Neutrophil (primary cell): ENCODE measurements around the gene TMEM125.

Experiments used
- H3K27ac ChIP-seq: fragments of 200-600 bp; sonication (generic); 2 replicates; pipeline ENCODE4 v1.5.1; 2016; ENCODE audit warnings: mild to moderate bottlenecking, moderate library complexity
- H3K27me3 ChIP-seq: fragments of 200-600 bp; sonication (generic); 2 replicates; pipeline ENCODE4 v1.6.0; 2016; ENCODE audit warnings: mild to moderate bottlenecking
- H3K36me3 ChIP-seq: fragments of 200-600 bp; sonication (generic); 2 replicates; pipeline ENCODE4 v1.5.1; 2017
- H3K4me1 ChIP-seq, 2 experiments: fragments of 200-600 bp in 1 of 2; sonication (generic) in 1 of 2; 1 replicate in 1 of 2; 2 replicates in 1 of 2; pipeline versions ENCODE4 v1.5.1 to v1.6.1; 2013 to 2016; ENCODE audit warnings: low read depth in 1 of 2, low read length in 1 of 2, mild to moderate bottlenecking in 1 of 2, moderate library complexity in 1 of 2; ENCODE audit not compliant: control insufficient read depth in 1 of 2, insufficient read depth in 1 of 2
- H3K4me3 ChIP-seq, 2 experiments: fragments of 200-600 bp in 1 of 2; sonication (generic) in 1 of 2; 1 replicate in 1 of 2; 2 replicates in 1 of 2; pipeline ENCODE4 v1.5.1; 2013 to 2016; ENCODE audit warnings: low read depth in 1 of 2, low read length in 1 of 2, mild to moderate bottlenecking in 1 of 2, moderate library complexity in 1 of 2
- H3K9me3 ChIP-seq: fragments of 200-600 bp; sonication (generic); 2 replicates; pipeline ENCODE4 v1.5.1; 2016
- CTCF ChIP-seq: fragments of 200-600 bp; sonication (generic); IDR thresholded peaks from 2 replicates; pipeline ENCODE4 v1.5.1; 2016; ENCODE audit warnings: antibody characterized with exemption

The TMEM125 gene

GRCh38 chr1:43266881-43267280 lies 2.9 kb upstream of the TMEM125 start:
- H3K27me3 ChIP-seq = no peaks in the 10 kb centered on the region
- no peak overlapping the region for H3K27ac ChIP-seq

GRCh38 chr1:43267291-43267805 lies 2.4 kb upstream of the TMEM125 start:
- Histone ChIP-seq H3K4me1 (peaks cover 3 to 9% of the 10 kb centered on the region in 2 experiments), H3K27ac (no peak overlapping the region), H3K4me3 (no peak overlapping the region), H3K27me3 (no peaks in the 10 kb centered on the region), H3K9me3 (no peaks in the 10 kb centered on the region), H3K36me3 (no peaks in the 10 kb centered on the region)
- TF ChIP-seq CTCF = no peak

More at GRCh38 chr1:43266881-43267280, 2.9 kb upstream of the TMEM125 start:
- no peak for TF ChIP-seq CTCF
- H3K9me3 ChIP-seq = no peaks in the 10 kb centered on the region
- H3K4me3 ChIP-seq = no peak overlapping the region
- H3K36me3 ChIP-seq = no peaks in the 10 kb centered on the region
- peaks cover 3 to 9% of the 10 kb centered on the region in 2 experiments for H3K4me1 ChIP-seq

- Histone ChIP-seq H3K9me3 (no peaks in the 10 kb centered on the region), H3K4me3 (no peak overlapping the region), H3K27ac (no peak overlapping the region), H3K36me3 (no peaks in the 10 kb centered on the region), H3K4me1 (peaks cover 3 to 9% of the 10 kb centered on the region in 2 experiments), H3K27me3 (no peaks in the 10 kb centered on the region)
- no peak for TF ChIP-seq CTCF
Measured at GRCh38 chr1:43267818-43268425, 1.9 kb upstream of the TMEM125 start.

- Histone ChIP-seq H3K4me3 (peak overlapping the region; percentile 8 to 43), H3K9me3 (no peaks in the 10 kb centered on the region), H3K4me1 (peaks cover 12 to 17% of the 10 kb centered on the region in 2 experiments), H3K27me3 (no peaks in the 10 kb centered on the region), H3K27ac (no peak overlapping the region), H3K36me3 (no peaks in the 10 kb centered on the region)
- TF ChIP-seq CTCF = no peak
Measured at GRCh38 chr1:43270421-43271095, 775 bp downstream of the TMEM125 start.

GRCh38 chr1:43271186-43272118 lies 1.7 kb downstream of the TMEM125 start:
- Histone ChIP-seq H3K4me3 (peak overlapping the region; percentile 8 to 43), H3K4me1 (peaks cover 12 to 17% of the 10 kb centered on the region in 2 experiments)
- no peak for TF ChIP-seq CTCF

More at GRCh38 chr1:43271186-43272118, 1.7 kb downstream of the TMEM125 start:
- Histone ChIP-seq H3K27ac (no peak overlapping the region), H3K36me3 (no peaks in the 10 kb centered on the region), H3K9me3 (no peaks in the 10 kb centered on the region), H3K27me3 (no peaks in the 10 kb centered on the region)
